GM12878 (cell line): Measurements from ENCODE around the gene PAQR5. TPM values are rescaled to one million over a fixed set of nuclear protein-coding genes. Genes with fewer than 3 reads are reported as not detected.
"Not testable (repeated sequence)": the region's sequence is repeated elsewhere in the genome, so short reads cannot be mapped to it uniquely, and the experiment has no call there.

ENCODE experiments used
- ATAC-seq: fragments of 200-7000 bp; cut with Tn5 transposase; 3 replicates; pipeline ENCODE4 v1.9.1; 2020; ENCODE audit warnings: mild to moderate bottlenecking, moderate library complexity
- BruUV-seq: library from RNA; stranded (reverse); fragments of 400-500 nt; replicated peaks from 2 replicates; lab custom pipeline; 2021; lab: Mats Ljungman, UMichigan
- CTCF ChIA-PET: fragments of 300-600 bp; sonication (Branson Sonifier 250); formaldehyde crosslinking; extraction: SDS; loops from one replicate; lab custom pipeline; 2021; ENCODE audit warnings: inconsistent platforms; lab: Yijun Ruan, JAX
- POLR2A ChIA-PET: fragments of 350-600 bp; formaldehyde crosslinking; extraction: SDS; loops from one replicate; lab custom pipeline; 2021; ENCODE audit warnings: inconsistent platforms; lab: Charles Lee
- RAD21 ChIA-PET: fragments of 300-600 bp; sonication (Branson Sonifier 250); formaldehyde crosslinking; loops from one replicate; lab custom pipeline; 2023; ENCODE audit warnings: antibody characterized with exemption; ENCODE audit not compliant: unreplicated experiment; lab: Charles Lee
- SMC1A ChIA-PET: fragments of 300-600 bp; sonication (Branson Sonifier 250); formaldehyde crosslinking; loops from one replicate; lab custom pipeline; 2023; ENCODE audit not compliant: unreplicated experiment, uncharacterized antibody; lab: Charles Lee
- DNase-seq: peaks from one replicate; pipeline ENCODE4 v3.0.0-alpha.2; 2011; ENCODE audit warnings: low read depth, low spot score
- FAIRE-seq: peaks from 3 replicates; lab custom pipeline; 2011; peaks lifted over from hg19 to GRCh38; lab: Jason Lieb, UNC
- H2AFZ ChIP-seq: 2 replicates; pipeline ENCODE4 v1.6.0; 2011; ENCODE audit warnings: low read depth, low read length, control low read depth; ENCODE audit not compliant: control insufficient read depth
- H3K27ac ChIP-seq: 2 replicates; pipeline ENCODE4 v1.5.1; 2011; ENCODE audit warnings: control low read depth; ENCODE audit not compliant: control insufficient read depth, insufficient read depth
- H3K27me3 ChIP-seq, 2 experiments: replicated peaks in 1 of 2; 2 replicates each; pipeline versions ENCODE4 v1.6.0 to v1.6.1; 2011; ENCODE audit warnings: low read length in 1 of 2; ENCODE audit not compliant: control insufficient read depth in 2 of 2, insufficient read depth in 2 of 2
- H3K36me3 ChIP-seq, 2 experiments: 2 replicates each; pipeline ENCODE4 v1.5.1; 2011; ENCODE audit warnings: low read length in 1 of 2; ENCODE audit not compliant: control insufficient read depth in 2 of 2, insufficient read depth in 2 of 2
- H3K4me1 ChIP-seq: 2 replicates; pipeline ENCODE4 v1.6.1; 2011; ENCODE audit warnings: mild to moderate bottlenecking, low read length, moderate library complexity, mixed read lengths; ENCODE audit not compliant: control insufficient read depth, insufficient read depth
- H3K4me2 ChIP-seq: 2 replicates; pipeline ENCODE4 v1.6.0; 2011; ENCODE audit warnings: control low read depth; ENCODE audit not compliant: control insufficient read depth, insufficient read depth
- H3K4me3 ChIP-seq: fragments of 200-600 bp; sonication (generic); 2 replicates; pipeline ENCODE4 v1.5.1; 2016
- H3K79me2 ChIP-seq: 2 replicates; pipeline ENCODE4 v1.6.0; 2011; ENCODE audit warnings: low read length; ENCODE audit not compliant: control insufficient read depth, insufficient read depth
- H3K9ac ChIP-seq: 2 replicates; pipeline ENCODE4 v1.8.0; 2011; ENCODE audit warnings: low read length, control low read depth, mixed read lengths; ENCODE audit not compliant: control insufficient read depth, insufficient read depth
- H3K9me3 ChIP-seq: replicated peaks from 3 replicates; pipeline ENCODE4 v1.5.1; 2011; ENCODE audit warnings: mild to moderate bottlenecking, low read length; ENCODE audit not compliant: control insufficient read depth, insufficient read depth
- H4K20me1 ChIP-seq: 2 replicates; pipeline ENCODE4 v1.6.0; 2011; ENCODE audit not compliant: control insufficient read depth, insufficient read depth
- ASH2L ChIP-seq: fragments of 300-600, 200-600 bp; sonication (generic); IDR thresholded peaks from 2 replicates; pipeline ENCODE4 v1.6.1; 2017; ENCODE audit warnings: low read depth, mild to moderate bottlenecking, borderline replicate concordance
- BCL11A ChIP-seq: IDR thresholded peaks from 2 replicates; pipeline ENCODE4 v1.6.1; 2011; ENCODE audit warnings: low read depth, low read length
- EED ChIP-seq: sonication (generic); IDR thresholded peaks from 2 replicates; pipeline ENCODE4 v1.6.1; 2016; ENCODE audit warnings: antibody characterized with exemption, low read depth
- GATAD2B ChIP-seq: fragments of 450-650 bp; conservative IDR thresholded peaks from 2 replicates; pipeline ENCODE4 v1.6.1; 2017; ENCODE audit warnings: low read depth, mild to moderate bottlenecking, moderate library complexity
- KDM1A ChIP-seq: fragments of 200-600 bp; sonication (generic); IDR thresholded peaks from 2 replicates; pipeline ENCODE4 v1.6.1; 2016; ENCODE audit warnings: borderline replicate concordance
- POU2F2 ChIP-seq: IDR thresholded peaks from 3 replicates; pipeline ENCODE4 v1.6.1; 2011; ENCODE audit warnings: low read depth, mild to moderate bottlenecking, low read length, borderline replicate concordance
- REST ChIP-seq: IDR thresholded peaks from 2 replicates; pipeline ENCODE4 v1.6.1; 2012; ENCODE audit warnings: mild to moderate bottlenecking, low read depth, low read length
- YY1 ChIP-seq: IDR thresholded peaks from 2 replicates; pipeline ENCODE4 v1.6.1; 2011; ENCODE audit warnings: low read depth, mild to moderate bottlenecking, low read length
- WGBS: methylation state at CpG from one replicate; pipeline ENCODE4 v1.1.6; 2016; ENCODE audit warnings: low lambda C conversion rate; ENCODE audit not compliant: insufficient replicate concordance, insufficient coverage; ENCODE audit errors: missing lambda C conversion rate; 5-methylcytosine and 5-hydroxymethylcytosine counted together
- in situ Hi-C: fragments of 300-500 bp; cut with MboI; formaldehyde crosslinking; loops from 9 replicates; pipeline ENCODE4 v1.14.3; 2018; ENCODE audit warnings: mixed read lengths
- intact Hi-C: fragments of 100-400 bp; cut with micrococcal nuclease; formaldehyde crosslinking; loops from one replicate; pipeline ENCODE4 v1.14.2; 2022; ENCODE audit not compliant: unreplicated experiment
- polyA plus RNA-seq, 11 experiments: library from polyadenylated mRNA; depleted of rRNA in 4 of 11; unstranded in 6 of 11; stranded (reverse) in 5 of 11; fragments of >200 nt; fragmentation: Nextera tagmentation in 4 of 11; fragmentation: Illumina TruSeq in 1 of 11; extraction: Ambion mirVana in 4 of 11; extraction: Trizol in 1 of 11; gene quantifications; 1 replicate in 1 of 11; 2 replicates in 10 of 11; pipeline versions ENCODE4 v1.2.1 to v1.2.3, GENCODE V29; 2011 to 2016; ENCODE audit warnings: inconsistent platforms in 2 of 11, missing spikeins in 2 of 11, low read depth in 1 of 11
- total RNA-seq, 4 experiments: library from RNA; depleted of rRNA in 3 of 4; stranded (reverse); fragments of >200 nt in 3 of 4; fragmentation: Illumina TruSeq in 1 of 4; extraction: Trizol in 1 of 4; gene quantifications; 2 replicates each; pipeline versions ENCODE4 v1.2.1 to v1.2.3, GENCODE V29; 2013 to 2021
- TF ChIP-seq, protein P1 (sequence below): fragments of 450-650 bp; IDR thresholded peaks from 2 replicates; pipeline ENCODE4 v1.6.1; 2017; ENCODE audit warnings: low read depth, mild to moderate bottlenecking, moderate library complexity

The PAQR5 gene
- total and polyA plus RNA-seq, 10 of the 15 experiments (the other 5 are each of a cell fraction or from before 2014, with no cell fraction given): 0.02 to 0.03 TPM; not detected in 8

- TF ChIP-seq REST: no peak
- TF ChIP-seq, protein P1, sequence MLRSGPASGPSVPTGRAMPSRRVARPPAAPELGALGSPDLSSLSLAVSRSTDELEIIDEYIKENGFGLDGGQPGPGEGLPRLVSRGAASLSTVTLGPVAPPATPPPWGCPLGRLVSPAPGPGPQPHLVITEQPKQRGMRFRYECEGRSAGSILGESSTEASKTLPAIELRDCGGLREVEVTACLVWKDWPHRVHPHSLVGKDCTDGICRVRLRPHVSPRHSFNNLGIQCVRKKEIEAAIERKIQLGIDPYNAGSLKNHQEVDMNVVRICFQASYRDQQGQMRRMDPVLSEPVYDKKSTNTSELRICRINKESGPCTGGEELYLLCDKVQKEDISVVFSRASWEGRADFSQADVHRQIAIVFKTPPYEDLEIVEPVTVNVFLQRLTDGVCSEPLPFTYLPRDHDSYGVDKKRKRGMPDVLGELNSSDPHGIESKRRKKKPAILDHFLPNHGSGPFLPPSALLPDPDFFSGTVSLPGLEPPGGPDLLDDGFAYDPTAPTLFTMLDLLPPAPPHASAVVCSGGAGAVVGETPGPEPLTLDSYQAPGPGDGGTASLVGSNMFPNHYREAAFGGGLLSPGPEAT: no peak
- no peak for TF ChIP-seq BCL11A
- TF ChIP-seq KDM1A: no peak
- no peak for TF ChIP-seq YY1
- TF ChIP-seq EED: no peak
- TF ChIP-seq GATAD2B: no peak
- no peak for TF ChIP-seq POU2F2
- no peak for TF ChIP-seq ASH2L
These were observed 148.2 kb downstream of the PAQR5 start (continued) for GRCh38 chr15:69446953-69447352.

GRCh38 chr15:69450221-69450620 lies 151.5 kb downstream of the PAQR5 start:
- H3K9me3 ChIP-seq, intact Hi-C loops, H3K4me3 ChIP-seq, ATAC-seq, FAIRE-seq, H4K20me1 ChIP-seq, H3K4me2 ChIP-seq, H3K9ac ChIP-seq, BruUV-seq, H3K4me1 ChIP-seq, DNase-seq, RAD21 ChIA-PET, H2AFZ ChIP-seq, H3K27me3 ChIP-seq, H3K27ac ChIP-seq, in situ Hi-C loops, SMC1A ChIA-PET: not testable (repeated sequence)
- POLR2A ChIA-PET: interaction anchor here (1.0 kb wide), 1 partner anchor 10 kb away, joined by 3 read pairs; no protein-coding TSS in a partner anchor
- H3K79me2 ChIP-seq: peaks cover 26% of the 10 kb centered on the region
- CTCF ChIA-PET: interaction anchor here (0.7 to 1.1 kb wide), 2 partner anchors 12 to 18 kb away, joined by 3 read pairs; no protein-coding TSS in a partner anchor
- peaks cover 0 to 24% of the 10 kb centered on the region in 2 experiments; a peak in 2 of 4 replicates for H3K36me3 ChIP-seq
- 99% methylated on average over 4 of the region's 4 CpGs for WGBS
